Activated CD4-positive, alpha-beta T cell treated with anti-CD3 and anti-CD28 coated beads, Interleukin-10, Interleukin-2, amounts not matched to agents 100 ng/mL and 50 ng/mL, durations not matched to agents 16 hours and 8 hours (primary cell): ENCODE measurements around the gene DTNA.

Source experiments
- DNase-seq: peaks from one replicate; pipeline ENCODE4 v3.0.0-alpha.2; 2020

The DTNA gene

DNA sequence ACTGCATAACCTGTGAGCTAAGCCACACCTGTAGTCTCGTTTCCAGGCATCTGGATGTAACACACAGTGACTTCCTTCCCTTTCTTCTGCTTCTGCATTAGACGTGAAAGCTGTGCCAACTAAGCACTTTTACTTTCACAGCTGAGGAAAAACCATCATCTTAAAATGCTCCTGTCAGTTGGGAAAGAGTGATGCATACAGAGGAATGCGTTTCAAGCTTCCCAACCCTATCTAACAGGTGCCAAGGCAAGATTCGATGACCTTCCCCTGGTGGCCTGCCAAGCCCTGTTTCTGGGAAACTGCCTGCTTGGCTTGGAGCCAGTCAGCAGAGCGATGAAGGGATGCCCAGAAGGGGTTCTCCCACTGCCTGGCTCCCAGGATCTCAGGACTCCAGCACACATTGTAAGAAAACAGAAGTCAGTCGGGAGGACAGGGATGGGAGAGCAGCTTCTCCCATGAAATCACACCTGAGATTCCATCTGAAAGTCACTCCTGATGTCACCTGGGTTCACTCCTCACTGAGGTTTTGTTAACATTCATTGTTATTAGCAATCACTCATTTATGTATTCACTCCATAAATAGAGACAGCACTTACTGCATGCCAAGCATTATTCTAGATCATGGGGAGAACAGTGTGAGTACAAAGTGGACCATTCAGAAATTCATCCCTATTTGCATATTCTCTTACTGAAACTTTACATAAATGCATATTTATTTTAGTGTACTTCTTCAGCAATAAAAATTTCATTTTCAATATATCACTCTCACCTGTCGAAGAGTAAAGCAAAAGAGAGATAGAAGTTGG lies 64.1 kb downstream of the DTNA start:
- DNase-seq = no peak

DNA sequence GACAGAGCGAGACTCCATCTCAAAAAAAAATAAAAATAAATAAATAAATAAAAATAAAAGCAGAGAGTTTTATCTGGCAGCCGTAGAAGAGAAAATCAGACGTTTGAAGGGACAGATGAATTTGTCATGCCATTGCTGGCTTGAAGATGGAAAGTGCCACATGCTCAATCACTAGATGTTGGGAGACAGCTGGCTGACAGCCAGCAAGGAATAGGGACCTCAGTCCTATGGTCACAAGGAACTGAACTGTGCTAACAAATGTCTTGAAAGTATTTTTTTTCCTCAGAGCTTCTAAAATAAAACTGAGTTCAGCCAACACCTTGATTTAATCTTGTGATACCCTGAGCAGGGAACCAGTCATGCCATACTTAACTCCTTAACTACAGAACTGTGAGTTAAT lies 65.4 kb downstream of the DTNA start:
- no peak for DNase-seq

DNA sequence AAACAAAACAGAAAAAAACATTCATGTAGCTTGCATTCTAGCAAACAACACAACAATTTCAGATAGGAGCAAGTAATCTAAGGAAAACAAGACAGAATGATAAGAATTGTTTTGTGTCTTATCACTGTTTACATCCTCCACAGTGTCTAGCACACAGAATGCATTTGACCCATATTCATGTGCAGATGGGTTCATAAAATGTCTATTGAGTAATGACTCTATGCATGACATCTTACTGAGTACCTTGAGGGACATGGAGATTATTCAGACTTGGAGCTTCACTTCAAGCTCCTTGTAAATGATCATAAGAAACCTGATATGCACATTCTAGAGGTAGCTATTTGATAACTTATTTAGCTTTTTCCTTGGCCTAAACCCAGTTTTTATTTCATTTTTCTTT lies 69.0 kb downstream of the DTNA start:
- DNase-seq = no peak

DNA sequence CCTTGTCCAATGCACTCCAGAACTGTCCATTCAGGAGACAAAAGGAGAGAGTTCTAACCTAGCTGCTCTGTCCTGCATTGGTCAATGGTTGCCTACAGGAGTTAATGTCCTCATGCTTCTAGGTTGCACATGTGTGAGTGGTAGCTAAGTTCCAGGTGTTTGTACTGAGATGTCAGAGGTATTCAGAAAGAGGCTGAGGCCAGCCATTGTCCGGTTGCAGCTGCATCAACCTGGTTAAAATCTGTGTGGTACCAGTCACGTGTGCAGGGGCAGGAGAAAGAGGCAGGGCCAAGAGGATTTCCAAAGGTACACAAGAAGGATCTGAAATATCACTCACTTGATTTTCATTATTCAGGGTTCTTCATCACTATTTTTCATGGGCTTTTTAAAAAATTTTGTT lies 70.8 kb downstream of the DTNA start:
- DNase-seq = no peak

DNA sequence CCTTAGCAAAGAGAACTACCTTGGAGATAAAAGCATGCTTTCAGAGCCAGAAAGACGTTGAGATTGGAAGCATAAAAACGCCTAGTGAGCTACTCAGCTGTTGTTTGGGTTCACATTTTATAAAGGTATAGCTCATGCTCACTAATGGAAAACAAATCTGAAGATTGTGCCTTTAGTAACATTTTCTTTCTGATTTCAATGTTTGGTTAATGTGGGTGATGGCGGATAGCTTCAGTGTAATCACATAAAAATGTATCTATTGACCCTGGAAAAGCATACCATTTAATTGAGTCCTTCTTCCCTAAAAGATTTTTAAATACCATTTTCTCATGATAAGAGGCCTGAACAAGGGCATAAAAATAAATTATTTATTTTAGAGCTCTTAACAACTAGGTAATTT lies 73.4 kb downstream of the DTNA start:
- DNase-seq = no peak

DNA sequence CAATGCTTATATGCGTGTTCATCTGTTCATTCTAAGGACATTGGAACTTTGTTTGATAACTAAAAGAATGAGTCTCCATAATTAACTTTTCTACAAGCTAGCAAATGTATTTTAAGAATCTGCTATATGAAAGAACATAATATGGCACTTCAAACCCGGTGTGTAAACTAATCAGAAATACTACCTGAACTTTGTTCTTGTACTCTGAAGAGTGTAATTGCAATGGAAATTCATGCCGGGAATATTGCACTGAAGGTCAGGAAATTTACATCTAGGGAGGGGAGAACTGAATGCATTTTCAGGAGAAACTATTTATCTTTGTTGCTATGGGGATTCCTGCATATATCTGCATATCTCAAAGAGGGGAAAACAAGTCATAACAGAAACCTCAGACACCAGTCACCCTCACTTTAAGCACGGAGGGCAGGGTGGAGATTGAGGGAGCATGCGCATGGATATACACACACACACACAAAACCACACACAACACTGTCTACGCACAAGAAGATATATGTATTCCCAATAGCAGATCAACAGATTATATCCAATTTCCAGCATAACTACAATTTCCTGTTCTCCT lies 76.2 kb downstream of the DTNA start:
- no peak for DNase-seq

DNA sequence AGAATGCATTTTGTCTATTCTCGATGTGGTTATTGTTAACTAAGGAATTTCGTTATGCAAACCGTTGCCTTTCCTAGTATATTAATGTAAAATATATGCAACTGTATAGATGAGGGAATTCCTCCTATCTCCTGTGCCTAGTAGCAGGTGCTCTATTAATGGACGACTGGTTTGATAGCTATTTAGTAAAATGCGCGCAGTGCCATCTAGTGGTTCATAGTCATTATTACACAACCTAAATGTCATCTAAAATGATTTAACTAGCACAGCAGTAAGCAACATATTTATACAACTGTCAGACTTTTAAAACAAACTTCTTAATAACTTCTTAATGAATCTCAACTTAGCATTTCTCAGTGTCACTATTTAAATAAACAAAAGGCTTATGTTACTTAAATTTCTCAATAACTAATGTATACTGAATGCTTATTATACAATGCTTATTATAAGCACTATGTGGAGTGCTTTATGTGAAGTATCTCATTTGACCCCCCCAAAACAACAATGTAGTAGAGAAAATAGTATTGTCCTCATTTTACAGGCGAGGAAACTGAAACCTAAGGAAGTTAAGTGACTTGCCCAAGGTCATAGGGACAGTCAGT lies 77.9 kb downstream of the DTNA start:
- DNase-seq = peak; percentile 57

DNA sequence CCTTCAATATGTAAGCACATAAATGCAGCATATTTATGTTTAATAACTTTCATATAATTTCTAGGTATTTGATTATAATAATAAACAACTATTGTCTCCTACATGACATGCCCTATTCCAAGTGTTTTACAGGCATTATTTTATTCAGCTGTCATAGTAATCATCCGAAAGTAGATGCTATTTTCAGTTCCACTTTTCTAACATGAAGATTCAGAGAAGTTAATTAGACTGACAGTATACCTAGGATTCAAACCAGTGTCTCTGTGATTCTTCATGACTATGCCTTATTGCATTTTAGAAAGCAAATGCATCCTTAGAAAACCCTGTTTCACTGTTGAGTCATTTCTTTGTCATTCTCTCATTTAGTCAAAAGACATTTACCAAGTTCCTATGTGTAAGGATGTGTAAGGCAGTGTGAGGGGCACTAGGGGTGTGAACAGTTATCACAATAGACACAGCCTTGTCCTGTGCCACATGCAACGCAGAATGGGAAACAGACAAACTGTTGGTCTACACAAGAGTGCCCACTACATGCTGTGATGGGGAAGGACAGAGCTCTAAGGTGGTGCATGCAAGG lies 79.8 kb downstream of the DTNA start:
- peak; percentile 5 for DNase-seq

DNA sequence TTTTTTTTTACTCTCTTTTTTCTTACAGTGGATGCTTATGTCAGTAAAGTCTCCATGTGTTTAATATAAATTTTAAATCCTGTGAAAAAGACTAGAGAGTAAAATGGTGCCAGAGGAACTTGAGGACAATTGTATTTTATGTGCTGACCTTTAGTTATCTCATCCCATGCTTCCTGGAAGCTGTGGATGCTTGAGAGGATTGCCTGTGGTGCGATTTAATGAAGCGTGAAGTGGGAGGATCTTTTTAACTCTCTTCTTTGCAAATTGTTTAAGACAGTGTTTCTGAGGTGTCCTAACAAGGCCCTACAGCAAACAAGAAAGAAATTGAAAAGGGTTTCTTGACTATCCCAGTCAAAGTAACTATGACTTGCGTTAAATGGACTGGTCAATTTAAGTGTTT lies 84.2 kb downstream of the DTNA start:
- no peak for DNase-seq

DNA sequence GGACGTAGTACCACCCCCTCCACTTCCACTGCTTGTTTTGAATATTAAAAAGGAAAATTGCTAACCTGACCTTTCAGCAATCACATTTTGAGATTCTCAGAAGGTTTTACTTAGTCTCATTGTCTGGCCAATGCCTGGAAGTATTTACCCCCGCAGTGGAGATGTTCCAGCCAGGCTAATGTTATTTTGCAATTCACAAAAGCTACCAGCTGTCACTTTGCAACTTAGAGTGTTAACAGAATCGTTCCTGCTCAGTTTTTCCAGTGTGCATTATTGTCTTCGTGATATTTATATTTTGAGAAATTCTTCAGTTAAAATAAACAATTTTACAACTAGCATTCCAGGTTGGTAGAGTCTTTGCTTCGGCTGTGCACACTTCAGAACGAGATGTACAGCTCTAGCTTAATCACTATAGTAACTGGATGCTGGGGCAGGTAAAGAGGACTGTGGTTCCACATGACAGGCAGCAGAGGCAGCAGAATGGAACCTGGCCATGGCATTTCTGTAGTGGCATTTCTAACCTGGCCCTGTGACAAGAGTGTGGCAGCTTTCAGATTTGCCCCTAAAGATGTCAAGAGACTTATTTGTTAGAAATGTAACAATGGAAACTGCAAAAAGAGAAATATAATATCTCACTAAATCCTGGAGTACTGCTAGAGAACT lies 85.1 kb downstream of the DTNA start:
- DNase-seq = no peak

DNA sequence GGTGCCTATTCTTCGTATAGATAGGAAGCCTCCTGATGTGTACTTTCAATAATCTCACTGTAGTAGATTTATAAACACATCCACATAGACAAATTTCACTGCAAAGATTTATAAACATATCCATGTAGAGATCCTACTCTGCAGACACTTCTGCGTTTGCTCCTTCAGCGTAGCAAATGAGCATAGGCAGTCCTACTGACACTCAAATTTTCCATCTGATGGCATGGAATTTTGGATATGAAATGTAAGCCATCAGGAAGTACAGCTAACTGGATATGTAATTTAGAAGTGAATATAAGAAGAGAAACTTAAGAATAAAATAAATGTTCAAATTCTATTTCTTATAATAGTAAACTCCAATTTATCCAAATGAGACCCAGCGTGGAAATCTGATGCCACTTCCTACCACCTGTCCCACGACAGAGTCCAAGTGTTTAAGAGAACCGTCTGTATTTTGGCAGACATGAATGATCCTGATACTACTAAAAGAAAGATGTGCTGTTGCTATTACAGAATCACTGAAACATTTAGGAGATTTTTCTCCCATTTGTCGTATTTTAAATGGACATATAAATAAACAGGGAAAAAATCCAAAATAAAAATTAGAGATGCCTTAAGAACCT lies 86.0 kb downstream of the DTNA start:
- DNase-seq = no peak

DNA sequence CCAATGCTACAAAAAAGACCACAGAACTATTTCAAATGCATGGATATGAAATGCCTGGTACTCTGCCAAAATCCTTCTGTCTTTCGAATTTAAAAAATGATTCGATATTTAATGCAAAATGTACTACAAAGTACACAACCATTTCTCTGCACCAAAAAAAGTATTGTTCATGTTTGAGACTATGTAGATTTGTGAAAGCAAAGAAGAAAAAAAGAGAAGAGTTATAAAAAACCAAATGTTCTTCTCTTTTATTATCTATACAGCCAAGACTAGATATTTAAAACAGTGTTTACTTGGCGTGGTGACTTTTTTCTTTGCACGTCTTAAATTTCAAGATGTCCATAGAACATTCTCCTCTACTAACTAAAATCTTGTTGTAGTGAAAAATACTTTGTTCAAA lies 89.2 kb downstream of the DTNA start:
- no peak for DNase-seq

DNA sequence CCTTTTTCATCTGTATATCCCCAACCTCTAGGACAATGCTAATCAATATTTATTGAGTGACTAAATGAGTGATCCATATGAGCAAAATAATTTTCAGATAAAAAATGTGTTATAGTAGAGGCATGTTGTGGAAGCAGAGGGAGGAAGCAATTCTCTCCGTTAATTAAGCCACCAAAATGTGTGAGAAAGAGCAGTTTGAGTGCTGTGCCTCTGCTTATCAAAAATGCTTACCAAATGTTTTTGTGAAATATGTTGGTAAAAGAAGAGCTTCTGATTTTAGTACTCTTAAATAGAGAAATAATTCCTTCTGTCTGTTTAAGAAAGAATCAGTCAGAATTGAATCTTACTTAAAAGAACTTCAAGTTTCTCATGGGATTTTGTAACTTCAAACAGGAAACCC lies 90.3 kb downstream of the DTNA start:
- no peak for DNase-seq

DNA sequence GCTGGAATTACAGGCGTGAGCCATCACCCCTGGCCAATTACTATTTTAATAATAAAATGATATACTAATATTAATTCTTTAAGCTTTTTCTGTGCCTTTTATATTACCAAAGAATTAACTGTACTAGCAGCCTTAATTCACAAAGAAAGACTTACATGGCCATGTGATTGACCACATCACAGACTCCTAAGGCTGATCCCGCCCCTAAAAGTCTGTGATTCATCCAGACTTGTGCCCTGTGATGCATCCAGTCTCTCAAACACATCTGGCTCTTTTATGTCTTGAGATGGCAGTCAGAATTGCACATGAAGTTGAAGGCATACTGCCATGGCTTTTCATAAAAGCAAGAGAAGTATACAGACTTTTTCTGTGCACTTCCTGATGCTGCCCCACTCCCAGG lies 91.7 kb downstream of the DTNA start:
- no peak for DNase-seq

DNA sequence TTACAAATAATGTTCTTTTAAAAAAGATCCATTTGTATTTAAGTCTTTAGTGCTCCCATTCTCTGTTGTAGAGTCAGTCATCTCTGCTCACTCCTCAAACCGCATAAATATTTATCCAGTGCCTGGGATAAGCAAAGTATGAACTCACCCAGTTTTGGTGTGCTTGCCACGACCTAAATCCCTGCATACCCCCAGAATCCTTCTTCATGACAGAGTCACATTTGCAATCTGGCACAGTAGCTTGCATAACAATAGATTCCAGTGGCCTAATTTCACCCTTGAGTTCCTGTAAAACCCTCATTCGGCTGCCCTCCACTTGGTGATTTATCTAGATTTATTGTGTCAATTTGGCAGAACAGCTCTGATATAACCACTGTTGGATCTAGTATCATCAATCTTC lies 92.9 kb downstream of the DTNA start:
- no peak for DNase-seq

DNA sequence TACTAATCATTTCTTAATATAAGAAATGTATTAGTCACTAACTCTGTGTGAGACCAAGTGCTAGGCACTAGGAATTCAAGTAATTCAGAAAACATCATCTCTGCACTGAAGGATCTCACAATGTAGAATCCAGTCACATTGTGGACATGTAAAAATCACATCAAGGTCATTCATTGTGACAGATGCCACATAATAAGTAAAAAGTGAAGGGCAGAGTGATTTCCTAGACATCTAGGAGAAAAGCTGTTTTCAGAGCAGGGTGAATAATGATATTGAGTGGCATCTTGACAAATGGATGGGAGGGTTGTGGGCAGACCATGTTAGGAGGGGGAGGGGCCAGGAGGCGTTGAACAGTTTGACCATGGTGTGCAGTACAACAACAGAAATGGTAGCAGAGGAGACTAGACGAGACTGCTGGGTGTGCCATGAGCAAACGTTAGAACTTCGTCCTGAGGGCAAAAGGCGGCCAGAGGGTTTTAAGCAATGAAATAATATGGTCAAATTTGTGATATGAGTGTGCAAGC lies 93.8 kb downstream of the DTNA start:
- DNase-seq = no peak

DNA sequence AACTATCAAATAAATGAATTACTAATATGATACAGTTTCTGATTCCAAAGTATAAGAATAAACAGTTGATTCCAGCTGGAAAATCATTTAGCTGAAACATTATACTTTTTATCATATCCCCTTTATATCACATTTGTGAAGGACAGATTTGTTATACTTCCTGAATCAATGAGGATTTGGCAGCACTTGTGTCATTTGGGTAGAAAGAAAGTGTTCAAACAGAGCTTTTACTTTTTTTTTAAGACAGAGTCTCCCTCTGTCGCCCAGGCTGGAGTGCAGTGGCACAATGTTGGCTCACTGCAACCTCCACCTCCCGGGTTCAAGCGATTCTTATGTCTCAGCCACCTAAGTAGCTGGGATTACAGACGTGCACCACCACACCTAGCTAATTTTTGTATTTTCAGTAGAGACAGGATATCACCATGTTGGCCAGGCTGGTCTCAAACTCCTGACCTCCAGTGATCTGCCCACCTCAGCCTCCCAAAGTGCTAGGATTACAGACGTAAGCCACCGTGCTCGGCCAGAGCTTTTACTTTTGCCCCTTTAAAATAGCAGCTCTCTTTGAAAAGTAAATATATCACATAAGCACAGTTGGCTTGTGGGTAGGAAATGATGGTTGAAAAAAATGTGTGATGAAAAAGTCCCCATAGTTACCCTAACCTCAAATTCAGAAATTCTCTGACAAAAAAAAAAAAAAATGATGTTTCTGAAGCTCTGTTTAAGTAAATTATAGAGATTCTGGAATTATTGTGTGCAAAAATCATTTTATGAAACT lies 95.2 kb downstream of the DTNA start:
- no peak for DNase-seq

DNA sequence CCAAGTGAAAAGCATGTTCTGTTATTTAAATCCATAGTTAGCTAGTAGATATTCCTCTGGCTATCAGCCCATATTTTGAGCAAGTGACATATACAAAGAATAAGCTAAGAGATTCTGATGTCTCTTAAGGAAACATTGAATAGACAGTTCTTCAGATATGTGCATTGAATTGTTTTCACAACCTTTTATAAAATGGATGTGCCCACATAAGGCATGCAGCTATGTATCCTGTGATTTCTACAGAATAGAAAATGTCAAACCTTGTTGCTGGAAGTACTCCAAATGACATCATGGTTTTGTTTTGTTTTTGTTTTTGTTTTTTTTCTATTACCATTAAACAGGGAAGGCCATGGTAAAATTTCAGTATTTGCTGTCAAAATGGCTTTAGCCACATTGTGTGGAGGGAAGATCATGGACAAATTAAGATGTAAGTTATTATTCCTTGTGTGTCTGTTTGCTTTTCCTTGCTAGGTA lies 95.8 kb downstream of the DTNA start:
- no peak for DNase-seq

DNA sequence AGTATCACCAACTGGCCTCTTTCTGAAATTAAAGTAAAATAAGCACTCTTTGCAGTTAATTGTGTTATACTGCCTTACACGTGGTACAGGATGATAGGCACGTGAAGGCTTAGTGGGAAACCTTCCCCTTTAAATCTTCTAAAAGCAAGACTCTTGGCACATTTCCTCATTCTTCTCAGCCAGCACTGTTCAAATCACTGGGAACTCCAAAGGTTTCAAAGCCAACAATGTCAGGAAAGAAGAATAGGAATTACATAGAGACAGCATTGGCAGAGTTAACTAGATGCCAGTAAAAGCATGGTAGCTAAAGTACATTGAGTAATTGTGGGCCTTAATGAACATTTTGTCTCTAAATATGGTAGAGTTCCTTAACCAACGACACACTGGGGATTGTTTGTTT lies 96.4 kb downstream of the DTNA start:
- no peak for DNase-seq

DNA sequence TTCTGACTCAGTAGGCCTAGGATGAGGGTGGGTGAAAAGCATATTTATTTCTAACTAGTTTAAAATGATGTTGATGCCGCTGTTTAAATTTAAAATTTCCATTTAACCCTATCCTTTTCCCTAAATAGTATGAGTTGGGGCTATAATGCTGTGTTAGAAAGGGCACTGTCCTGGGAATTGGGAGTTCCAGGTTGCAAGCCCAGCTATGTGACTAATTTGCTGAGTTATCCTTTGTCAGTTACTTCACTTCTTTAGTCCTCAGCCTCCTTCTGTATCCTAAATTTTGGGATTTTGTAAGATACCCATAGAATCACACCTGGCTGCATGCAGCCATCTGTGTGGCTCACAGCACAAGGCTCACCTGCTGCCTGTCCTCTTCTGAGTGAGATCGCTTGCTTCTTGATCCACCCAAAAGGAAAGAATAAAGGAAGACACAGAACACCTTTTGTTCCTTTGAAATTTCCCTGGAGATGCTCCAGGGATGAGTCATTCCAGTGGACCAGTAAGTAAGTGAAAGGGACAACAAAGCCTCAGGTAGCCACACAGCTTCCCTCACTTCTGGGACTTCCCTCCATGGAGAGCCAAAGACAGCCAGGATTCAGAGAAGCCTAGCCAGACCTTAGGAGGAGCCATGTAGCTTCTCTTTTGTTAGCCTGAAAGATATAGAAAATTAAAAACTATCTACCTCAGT lies 97.2 kb downstream of the DTNA start:
- no peak for DNase-seq

DNA sequence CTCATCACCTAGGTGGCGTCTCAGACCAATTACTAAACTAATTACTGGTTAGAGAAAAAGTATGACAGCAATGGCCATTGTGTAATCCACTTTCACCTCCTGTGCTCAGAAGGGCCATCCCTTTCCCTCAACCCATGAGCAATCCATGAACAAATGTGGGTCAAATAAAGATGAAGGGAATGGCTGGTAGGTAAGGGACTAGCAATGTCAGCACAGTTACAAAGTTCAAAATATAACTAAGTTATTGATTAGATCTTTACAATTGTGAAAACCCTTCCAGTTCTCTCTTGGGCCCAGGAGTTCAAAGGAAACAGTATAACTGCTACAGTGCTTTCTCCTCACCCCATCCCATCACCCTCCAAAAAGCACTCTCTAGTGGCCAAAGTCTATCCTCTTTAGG lies 98.3 kb downstream of the DTNA start:
- DNase-seq = no peak
